ENCODE measurements around the gene SCGB2A2.

DNA sequence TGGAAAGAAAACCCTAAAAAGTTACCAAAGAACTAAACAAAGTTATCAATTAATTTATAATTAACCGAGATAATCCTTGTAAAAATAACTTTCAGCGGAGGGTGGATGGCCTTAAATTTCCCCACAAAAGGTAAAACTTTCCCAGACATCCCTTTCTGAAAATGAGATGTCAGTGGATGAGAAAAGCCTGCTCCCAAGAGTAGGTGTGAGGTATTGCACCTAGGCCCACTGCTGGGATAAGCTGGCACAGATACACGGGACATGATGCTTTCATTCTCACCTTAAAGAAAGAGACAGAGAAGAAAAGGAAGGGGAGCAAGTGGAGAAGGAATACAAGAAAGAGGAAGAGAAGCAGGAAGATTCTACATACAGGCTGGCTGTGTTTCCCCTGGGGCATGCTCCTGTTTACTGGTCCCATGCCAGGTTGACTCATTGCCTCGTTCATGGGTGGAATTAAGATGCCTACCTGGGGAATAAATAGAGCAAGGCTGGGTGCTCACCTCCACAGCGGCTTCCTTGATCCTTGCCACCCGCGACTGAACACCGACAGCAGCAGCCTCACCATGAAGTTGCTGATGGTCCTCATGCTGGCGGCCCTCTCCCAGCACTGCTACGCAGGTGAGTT lies at the start of gene SCGB2A2:
- TF ChIP-seq CTCF (IDR thresholded peaks at IDR 0.05) = peak in 2 of 12 donors; percentile 7 to 9
- TF ChIP-seq POLR2A (IDR thresholded peaks at IDR 0.05) = no peak

All from heart left ventricle (tissue), 13 donors.